GM12801 (cell line): ENCODE results near the gene HK2.

Experiments
- TF ChIP-seq, protein P1 (sequence below): IDR thresholded peaks from one replicate; pipeline ENCODE4 v1.5.1; 2011; ENCODE audit warnings: control low read depth; ENCODE audit not compliant: insufficient read length; ENCODE audit errors: extremely low read depth

Gene HK2

DNA sequence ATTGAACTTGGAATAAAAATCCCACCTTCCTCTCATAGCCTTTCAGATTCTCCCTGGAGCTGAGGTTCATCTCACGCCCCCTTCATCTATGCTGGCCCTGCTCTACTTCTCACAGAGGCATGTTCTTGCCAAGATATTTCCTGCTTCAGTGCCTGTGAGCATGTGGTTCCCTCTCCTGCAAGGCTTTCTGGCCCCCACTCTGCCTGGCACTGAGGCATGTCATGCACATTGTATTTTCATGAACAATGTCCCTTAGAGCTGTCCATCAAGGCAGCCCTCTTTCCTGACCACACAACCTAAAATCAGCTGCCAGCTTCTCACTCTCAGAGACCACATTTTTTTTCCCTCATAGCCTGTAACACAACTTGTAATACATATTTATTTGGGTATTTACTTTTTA is 18.0 kb upstream of the HK2 start:
- TF ChIP-seq, protein P1, sequence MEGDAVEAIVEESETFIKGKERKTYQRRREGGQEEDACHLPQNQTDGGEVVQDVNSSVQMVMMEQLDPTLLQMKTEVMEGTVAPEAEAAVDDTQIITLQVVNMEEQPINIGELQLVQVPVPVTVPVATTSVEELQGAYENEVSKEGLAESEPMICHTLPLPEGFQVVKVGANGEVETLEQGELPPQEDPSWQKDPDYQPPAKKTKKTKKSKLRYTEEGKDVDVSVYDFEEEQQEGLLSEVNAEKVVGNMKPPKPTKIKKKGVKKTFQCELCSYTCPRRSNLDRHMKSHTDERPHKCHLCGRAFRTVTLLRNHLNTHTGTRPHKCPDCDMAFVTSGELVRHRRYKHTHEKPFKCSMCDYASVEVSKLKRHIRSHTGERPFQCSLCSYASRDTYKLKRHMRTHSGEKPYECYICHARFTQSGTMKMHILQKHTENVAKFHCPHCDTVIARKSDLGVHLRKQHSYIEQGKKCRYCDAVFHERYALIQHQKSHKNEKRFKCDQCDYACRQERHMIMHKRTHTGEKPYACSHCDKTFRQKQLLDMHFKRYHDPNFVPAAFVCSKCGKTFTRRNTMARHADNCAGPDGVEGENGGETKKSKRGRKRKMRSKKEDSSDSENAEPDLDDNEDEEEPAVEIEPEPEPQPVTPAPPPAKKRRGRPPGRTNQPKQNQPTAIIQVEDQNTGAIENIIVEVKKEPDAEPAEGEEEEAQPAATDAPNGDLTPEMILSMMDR, result no peak

DNA sequence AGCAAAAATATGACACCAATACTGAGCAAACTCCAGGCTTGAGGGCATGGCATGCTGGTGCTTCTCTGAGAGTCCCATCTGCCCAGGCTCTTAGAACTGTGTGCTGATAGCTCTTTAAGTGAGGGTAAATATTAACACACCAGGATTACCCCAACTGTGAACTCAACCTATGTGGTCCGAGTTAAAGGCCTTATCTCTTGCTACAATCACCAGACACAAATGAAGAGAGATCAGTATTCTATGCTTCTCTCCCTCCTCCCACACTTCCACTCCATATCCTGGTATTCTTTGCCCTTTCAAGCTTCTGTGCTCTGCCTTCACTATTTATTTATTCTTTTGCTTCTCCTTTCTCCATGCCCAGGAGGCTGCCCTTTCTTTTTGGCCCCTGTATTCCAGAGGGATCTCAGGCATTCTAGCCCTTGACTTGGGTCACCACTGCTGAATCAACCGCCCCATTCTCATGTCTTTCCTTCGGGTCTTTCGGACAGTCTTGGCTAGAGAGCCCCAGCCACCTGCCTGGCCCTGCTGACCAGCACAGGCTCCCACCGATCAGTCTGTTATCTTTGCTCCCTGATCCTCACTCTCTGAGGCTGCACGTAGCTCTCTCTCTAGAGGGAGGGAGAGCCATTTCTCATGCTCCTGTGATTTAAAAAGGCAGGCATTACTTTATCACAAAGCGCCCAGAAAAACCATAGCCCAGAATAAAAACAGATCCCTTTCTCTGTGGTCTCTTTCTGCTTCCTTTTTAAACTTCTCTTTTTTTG is 17.2 kb upstream of the HK2 start:
- TF ChIP-seq, protein P1, result no peak

DNA sequence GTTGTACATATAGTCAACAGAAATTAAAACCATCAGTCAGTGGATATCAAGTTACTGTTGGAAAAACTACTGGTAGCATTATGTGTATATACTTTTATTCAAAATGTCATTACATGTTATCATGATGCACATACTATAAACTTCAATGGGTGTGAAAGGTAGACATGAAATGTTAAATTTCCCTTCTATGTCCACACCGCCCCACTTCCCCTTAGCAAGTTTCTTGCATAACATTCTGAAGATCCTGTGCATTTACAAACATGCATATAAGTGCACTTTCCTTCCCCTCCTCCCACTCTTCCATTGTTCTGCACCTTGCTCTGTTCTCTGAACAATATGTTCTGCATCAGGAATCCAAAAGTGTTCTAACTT is 16.6 kb upstream of the HK2 start:
- TF ChIP-seq, protein P1, result no peak

DNA sequence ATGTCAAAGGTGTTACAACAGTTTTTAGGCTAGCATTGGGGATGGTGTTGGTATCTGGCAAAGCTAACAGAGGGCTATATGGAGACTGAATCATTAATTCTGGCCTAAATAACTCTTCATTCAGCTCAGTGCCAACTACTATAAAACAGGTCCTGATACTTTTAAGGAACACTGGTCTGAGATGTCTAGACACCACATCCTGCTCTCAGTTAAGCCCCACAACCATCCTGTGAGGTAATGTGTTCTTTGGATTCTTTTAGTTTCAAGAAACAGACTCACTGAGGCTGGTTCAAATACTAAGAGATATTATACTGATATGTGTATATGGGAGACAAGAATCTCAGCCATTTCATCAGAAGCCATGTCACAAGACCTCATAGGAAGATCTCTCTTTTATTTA is 14.2 kb upstream of the HK2 start:
- TF ChIP-seq, protein P1, result no peak

DNA sequence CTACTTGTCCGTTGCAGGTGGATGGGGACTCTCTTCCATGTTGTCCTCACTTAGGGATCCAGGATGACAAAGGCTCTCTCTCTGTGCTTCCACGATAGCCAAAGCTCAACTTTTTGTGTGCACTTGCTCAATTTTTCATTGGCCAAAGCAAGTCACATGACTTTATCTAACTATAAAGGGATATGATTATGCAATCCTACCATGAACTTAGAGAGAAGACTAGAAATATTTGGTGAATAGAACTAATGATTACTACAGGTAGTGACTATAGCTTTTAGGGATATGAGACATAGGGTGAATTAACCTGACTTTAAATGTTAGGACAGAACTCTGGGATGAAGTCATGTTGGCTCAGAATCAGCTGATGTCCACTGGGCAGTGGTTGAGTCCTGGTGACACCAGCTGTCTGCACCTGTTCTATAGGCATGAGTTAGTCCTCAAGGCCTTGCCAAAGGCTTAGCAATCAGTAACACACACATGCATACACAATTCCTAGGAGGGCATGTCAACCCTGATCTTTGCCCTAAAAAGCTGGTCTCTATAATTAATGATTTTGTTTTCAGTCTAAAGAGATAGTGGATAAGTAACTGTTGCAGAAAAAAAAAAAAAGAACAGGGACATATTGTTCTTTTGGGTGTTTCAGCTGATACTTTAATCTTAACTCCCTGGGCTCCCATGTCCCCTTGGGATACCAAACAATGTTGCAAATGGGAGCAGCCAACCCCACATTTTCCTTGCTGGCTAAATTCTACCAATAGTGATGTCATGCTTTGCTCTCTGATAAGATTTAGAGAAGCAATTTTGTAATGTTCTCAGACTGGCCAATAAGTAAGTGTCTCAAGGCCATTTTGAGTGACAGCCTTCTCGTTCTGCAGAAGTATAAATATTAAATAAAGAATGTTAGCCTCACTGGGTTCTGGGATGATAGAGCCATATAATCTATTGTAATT is 12.5 kb upstream of the HK2 start:
- TF ChIP-seq, protein P1, result no peak

DNA sequence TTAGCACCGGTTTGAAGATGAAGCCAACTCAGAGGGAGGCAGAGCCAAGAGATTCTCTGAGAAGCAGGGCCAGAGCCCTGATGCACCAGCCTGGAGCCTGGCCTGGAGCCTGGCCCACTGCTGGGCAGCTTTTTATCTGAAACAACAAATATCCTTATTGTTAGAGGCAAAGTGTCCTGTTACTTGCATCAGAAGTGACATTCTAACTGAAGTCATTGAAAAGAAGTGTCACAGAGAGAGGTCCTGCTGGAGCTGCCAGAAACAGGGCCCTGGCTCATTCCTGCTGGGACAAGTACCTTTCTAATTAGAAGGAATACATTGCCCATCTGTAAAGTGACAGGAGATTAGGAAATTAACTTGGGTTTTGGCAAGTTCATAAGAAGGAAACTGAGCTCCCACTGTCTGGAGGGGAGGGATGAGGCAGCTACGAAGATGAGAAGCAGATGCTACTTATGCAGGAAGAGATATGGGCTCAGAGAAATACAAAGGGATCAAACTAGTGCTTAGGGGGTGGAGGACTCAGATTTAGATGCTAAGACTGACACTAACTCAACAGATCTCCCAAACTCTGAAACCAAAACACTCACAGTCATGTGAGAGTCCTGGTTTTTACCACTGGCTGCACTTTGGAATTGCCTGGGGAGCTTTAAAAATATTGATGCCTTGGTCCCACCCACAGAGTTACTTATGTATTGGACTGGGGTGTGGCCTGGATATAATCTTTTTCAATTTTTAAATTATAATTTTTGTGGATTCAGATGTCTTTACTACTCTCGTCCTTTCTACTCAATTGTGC is 11.0 kb upstream of the HK2 start:
- TF ChIP-seq, protein P1, result no peak

DNA sequence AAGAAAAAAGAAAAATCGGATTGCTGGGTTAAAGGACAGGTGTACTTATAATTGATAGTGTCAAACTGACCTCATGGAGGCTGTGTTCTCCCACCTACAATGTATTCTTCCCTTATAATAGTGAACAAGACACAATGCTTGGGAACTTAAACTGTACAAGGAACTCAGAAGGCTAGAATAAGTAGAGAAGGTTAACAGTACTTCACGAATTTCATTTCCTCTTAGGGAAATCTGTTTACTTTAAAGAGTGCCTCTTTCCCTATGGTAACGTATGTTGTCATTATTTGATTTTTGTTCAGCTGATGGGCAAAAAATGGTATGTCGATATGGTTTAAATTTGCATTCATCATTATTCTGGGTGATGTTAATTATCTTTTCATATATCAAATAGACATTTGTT is 9.2 kb upstream of the HK2 start:
- TF ChIP-seq, protein P1, result no peak
